Activated T-cell treated with anti-CD3 and anti-CD28 coated beads, Interleukin-2, amount 50 U/mL, for 48 hours (primary cell): Measurements from ENCODE around the gene TTLL12.
A peak's percentile ranks its signal among the peaks of the same experiment; 100 is the strongest.

Experiments
- DNase-seq, 2 experiments: peaks; one replicate each; pipeline ENCODE4 v3.0.0-alpha.2; 2020

TTLL12 gene

DNA sequence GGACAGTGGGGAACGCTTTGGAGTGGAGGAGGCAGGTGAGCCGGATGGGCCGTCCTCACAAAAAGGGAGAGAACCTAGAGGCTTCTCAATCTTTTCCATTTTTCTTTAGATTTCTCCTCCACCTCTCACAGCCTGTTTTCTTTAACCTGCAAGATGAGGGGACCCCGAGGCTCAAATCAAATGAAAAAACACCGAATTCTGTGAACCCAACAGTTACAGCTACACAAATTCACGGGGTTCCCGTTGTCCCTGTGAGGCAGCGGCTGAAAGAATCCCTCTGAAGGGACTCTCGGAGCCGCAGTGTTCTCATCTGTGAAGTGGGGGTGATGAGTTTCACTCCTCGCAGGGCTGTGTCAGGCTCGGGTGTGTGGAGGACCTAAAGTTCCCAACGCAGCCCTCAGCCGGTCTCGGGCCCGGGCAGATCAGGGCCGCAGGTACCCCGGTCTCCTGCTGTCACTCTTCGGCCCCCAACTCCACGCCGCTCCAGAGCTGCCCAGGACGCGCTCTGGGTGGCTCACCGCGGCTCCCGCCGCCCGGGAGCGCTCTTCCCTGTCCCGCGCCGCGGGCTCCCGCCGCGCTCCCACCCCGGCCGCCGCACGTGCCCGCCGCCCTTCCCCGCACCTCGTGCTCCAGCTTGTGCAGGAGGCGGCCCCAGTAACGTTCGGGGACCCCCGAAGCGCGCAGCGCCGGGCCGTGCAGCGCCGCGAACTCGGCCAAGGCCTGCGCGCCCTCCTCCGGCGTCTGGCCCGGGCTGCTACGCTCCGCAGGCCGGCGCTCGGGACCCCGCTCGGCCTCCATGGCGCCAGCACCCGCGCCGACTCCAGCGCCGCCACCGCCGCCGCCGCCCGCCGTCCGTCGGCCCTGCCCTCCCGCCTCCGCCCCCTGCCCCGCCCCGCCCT lies at the start of gene TTLL12:
Gene TTLL12, minus strand, starts transcription at position 863 of the 899 bp plus-strand sequence. Its CDS starts 65 bp downstream, at position 798.
- peak; percentile 57 to 66 for DNase-seq

DNA sequence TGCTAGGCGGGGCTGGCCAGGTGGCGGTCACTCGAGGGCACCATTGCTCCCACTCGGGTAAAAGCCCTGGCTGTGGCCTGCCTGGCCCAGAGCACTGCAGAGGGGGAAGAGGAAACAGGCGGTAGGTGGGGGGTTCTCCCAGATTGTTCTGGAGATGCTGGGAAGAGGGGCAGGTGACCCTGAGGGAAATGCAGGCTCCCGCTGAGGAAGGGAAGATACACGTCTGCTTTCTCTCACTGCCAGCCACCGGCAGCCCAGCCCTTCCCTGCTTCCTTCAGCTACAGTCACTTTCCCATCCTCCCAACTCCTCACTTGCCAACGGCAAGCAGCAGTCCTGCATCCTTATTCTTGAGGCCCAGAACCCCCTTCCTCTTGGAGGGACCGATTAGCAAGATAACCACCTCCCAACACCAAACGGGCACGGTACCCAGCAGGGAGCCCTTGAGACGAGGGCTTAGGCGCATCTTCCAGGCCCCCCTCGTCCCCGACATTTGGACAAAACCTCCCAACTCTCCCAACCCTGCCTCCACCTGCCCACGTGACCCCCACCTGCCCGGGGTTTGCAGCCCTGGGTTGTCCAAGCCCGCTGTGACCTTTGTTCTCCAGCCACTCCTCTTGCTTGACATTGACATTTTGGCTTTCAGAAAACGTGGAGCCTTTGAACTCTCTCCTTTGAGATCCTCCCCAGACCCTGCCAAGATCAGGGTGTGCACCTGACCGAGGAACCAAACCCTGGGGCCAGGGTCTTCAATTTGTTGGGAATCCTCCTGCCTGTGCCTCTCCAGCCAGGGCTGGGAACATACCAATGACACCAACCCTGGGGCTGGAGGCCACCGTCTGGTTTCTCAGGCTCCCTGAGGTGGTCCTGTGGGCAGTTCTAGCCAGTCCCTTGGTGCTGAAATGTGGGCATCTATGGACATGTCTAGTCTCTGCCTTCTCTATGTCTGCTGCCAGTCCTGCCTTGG lies 48.8 kb upstream of the TTLL12 start:
- DNase-seq = no peak

DNA sequence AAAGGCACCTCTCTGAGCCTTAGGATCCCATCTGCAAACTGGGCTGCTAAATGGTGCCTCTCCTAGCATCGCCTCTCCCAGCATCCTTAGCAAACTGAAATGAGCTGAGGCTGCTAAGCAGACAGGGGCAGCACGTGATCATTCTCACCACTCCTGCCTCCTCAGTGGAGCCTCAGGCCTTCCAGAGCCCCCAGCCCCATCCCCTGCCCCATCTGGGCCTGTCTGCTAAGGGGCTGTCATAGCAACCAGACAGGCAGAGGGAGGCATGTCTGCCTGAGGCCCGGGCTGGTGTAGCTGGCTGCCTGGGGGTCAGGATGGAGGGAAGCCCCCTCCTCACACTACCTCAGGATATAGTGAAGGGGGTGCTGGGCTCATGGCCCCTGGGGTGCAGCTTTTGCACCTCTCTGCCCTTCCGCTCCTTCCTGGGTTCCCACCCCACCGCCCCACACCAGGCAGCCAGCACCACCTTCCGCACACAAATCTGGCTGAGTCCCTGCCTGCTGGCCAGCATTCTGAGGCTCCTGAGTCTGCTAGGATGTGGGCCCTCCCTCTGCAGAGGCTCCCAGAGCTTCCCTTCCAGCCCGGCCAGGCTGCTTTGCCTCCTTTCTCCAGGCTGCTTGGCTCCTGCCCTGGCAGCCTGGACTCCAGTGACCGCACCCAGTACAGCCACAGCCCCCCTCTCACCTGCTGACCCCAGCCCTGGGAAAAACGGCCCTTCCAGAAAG lies 47.5 kb upstream of the TTLL12 start:
- DNase-seq = no peak

DNA sequence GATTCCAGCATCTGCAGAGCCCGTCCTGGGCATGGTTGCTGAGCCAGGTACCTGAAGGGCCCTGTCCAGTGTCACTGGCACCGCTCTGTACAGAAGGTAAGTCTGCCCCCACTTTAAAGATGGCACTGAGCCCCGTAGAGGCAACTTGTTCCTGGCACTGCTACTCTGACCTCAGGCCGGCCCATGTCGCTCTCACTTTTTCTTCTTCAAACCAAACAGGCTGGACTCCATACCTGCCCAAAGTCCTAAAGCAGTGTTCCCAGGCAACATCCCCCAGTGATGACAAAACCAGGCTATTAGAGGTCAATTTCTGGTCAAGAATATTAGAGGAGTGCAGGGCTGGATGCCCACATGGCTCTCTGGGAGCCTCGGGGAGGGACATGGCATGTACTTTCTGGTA lies 46.6 kb upstream of the TTLL12 start:
- no peak for DNase-seq

DNA sequence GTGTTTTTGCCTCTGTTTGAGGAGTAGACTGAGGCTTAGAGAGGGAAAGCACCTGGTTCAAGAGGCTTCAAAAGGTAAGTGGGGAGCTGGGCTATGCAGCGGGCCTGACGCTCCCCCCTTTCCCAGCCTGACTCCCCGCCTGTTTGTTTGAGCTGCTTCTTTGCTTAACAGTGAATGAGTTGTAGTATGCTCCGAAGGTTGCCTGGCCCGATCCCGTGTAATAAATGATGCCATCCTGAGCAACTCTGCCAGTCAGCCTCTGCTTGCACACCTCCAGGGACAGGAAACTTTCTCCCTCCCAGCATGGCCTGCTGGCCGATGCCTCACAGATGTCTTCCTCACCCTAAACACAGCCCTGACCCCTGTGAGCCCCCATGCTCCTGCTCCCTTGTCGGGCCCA lies 45.5 kb upstream of the TTLL12 start:
- DNase-seq = no peak

DNA sequence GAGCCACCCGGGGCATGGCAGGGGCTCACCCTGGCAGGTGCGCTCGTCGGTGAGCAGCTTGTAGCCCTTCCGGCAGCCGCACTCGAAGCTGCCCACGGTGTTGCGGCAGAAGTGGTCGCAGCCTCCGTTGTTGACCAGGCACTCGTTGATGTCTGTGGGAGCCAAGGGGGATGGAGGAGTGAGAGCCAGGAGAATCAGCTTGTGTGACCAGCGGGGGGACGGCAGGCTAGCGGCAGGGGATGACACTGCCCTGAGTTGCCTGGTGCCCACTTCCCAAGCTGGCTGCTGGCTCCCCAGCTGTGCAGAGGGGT lies 44.7 kb upstream of the TTLL12 start:
- no peak for DNase-seq

DNA sequence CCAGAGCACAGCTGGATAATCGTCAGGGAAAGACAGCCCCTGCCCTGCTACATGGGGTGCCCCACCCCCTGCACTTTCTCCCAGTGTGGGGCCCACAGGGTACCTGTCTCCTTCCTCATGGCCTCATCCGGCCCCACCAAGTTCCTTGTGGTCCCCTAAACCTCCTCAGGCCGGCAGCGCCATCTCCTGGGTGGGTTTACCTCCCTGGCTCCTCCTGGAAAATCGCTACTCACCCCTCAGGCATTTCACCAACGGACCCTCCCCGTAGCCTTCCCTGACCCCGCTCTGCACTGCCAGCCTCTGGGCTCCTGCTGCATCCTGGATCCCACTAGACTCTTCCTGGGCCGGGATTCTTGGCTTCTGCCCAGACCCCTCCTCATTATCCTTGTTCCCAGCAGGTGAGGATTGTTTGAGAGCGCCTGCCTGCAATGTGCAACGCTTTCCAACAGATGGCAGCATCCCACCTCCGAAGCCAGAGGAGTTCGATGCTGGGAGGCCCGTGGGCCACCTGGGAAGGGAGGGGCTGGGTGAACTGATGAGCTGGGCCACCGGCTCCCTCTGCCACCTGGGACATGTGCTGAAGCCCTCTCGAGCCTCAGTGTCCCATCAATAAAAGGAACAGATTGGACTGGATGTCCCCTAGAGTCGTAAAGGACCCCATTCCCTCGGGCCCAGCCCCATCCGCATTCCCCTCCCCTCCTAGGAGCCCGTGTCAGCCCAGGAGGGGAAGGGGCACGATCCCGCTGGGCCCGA lies 44.2 kb upstream of the TTLL12 start:
- DNase-seq = peak; percentile 81

DNA sequence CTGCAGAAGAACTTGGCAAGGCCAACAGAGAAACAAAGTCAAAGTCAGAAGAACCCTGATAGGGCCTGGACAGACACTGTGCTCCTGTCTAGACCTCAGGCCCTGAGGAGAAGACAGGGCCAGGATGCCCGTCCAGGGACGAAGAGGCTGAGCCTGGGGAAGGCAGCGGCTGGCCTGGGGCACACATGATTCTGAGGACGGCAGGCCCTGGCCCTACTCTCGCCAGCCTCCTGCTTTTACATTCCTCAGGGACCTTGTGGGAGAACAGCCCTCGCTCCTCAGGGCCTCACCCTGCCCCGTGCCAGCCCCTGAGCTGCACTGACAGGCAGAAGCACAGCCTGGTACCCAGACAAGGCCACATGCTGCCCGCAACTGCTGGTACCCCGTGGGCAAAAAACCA lies 43.6 kb upstream of the TTLL12 start:
- no peak for DNase-seq

DNA sequence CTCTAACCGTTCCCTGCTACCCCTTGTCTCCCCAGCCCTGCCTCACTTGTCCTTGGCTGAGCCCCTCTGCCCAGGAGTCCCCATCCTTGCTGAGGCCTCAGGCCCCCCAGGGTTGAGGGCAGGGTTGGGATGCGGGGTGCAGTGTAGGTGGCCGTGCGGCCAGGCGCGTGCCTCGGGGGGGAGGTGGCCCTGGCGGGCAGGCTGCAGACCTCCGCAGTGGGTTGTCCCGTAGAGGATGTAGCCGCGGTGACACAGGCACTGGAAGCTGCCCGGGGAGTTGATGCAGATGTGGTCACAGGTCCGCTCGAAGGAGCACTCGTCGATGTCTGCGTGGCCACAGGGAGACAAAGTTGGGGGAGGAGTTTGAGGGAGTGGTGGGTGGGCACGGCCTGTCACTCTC lies 41.9 kb upstream of the TTLL12 start:
- no peak for DNase-seq

DNA sequence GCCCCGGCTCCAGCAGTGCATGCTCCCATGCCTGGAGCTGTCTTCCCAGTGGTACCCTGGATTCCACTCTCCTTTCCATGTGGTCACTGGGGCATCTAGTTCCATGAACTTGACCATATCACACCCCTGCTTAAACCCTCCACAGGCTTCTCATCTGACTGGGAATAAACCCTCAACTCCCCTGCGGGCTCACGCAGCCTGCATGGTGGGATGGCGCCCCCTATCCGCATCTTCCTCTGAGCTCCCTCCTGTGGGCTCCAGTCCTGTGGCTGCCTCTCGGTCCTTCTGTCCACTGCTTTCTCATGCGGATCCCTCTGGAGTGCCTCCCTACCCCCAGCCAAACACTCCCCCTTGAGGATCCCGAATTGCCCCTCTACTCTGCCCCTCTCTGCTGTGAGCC lies 41.4 kb upstream of the TTLL12 start:
- peak; percentile 30 to 51 for DNase-seq

DNA sequence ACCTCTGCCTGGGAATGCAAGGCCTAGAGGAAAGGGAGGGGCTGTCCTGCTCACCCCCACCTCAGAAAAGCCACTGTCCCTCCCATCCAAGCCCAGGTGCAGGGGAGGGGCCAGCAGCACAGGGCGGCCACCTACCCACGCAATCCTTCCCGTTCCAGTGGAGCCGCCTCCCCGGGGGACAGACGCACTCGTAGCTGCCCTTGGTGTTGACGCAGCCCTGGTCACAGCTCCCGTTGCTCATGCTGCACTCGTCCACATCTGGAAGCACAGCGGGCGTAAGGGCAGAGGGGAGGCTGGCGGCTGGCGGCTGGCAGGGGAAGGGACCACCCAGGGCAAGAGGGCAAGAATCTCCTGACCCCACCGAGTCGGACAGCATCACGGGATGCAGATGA lies 40.3 kb upstream of the TTLL12 start:
- DNase-seq = no peak

DNA sequence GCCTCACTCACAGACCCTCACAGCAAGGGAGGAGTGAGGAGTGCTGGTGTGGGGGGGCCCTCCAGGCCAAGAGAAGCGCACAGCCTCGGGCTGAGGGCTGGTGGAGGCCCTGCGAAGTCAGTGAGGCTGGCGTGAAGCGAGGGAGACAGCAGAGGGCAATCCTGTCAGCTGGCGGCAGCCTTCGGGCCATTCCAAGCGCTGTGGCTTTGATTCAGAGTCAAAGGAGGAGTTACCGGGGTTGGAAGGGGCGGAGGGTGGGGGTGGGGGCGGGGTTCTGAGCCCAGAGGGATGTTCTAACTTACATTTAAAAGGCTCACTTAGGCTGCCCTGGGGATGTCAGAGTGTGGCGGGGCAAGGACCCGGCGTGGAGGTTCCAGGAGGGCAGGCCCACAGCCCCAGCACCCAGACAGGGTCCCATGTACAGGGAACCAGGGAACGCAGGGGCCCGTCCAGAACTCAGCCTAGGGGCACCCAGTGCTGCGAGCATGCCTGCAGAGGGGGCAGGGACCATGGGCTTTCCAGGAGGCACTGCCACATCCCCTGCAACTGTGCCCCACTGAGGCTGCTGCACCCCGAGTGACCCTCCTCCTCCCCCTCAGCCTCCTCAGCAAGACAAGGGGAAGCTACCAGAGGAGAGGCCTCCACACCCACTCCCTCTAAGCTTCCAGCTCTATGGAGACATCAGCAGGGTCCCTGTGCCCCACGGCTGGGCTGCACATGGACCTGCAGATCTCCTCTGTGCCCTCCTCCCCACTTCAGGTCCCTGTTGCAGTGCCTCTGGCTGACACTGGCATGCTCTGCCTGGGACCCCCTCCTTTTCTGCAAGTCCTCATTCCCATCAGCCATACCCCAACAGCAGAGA lies 39.7 kb upstream of the TTLL12 start:
- no peak for DNase-seq

DNA sequence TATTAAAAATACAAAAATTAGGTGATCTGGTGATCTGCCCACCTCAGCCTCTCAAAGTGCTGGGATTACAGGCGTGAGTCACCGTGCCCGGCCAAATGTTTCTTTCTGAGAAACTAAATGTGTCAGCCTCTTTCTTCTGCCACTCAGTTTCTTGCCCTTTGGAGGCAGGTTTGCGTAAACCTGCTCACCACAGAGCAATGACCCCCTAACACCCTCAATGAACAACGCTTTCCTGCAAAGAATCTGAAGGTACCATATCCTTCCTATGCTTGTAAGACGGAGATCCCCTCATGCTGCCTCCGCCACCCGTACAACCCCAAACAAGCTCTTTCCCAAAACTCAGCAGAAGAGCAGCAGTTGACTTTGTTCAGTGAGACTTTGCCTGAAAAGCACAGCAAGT lies 38.7 kb upstream of the TTLL12 start:
- DNase-seq = no peak

DNA sequence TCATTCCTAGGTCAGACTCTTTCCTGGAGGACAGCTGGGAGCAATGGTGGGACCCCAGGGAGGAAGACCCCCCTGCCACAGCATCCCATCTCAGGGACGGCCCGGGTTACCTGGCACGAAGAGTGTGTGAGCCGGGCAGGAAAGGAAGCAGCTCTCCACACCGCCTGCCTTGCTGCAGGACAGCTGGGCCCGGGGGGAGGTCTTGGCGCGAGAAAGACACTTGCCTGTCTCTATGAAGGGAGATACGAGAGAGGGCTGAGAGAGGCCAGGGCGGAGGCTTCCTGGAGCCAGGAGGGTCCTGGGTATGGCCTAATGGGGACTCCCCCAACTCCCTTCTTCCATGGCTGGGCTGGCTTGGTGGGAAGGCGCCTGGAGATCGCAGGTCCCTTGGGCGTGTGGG lies 36.1 kb upstream of the TTLL12 start:
- no peak for DNase-seq

DNA sequence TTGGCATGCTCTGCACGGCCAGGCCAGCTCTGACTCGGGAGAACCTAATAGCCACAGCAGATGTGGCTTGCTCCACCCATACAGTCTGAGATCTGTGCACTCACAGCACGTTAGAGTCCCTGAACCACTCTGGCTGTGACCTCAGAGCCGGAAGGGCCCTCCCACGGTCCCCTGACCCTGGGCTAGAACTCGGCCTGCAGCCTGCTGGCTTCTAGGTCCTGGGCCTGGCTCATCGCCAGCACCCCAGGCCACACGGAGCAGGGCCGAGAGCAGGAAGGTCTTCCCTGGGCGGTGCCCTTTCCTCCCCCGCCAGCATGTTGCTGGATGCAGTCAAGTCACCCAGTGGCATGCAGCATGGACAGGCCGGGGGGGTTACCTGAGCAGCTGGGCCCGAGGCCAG lies 35.3 kb upstream of the TTLL12 start:
- no peak for DNase-seq

DNA sequence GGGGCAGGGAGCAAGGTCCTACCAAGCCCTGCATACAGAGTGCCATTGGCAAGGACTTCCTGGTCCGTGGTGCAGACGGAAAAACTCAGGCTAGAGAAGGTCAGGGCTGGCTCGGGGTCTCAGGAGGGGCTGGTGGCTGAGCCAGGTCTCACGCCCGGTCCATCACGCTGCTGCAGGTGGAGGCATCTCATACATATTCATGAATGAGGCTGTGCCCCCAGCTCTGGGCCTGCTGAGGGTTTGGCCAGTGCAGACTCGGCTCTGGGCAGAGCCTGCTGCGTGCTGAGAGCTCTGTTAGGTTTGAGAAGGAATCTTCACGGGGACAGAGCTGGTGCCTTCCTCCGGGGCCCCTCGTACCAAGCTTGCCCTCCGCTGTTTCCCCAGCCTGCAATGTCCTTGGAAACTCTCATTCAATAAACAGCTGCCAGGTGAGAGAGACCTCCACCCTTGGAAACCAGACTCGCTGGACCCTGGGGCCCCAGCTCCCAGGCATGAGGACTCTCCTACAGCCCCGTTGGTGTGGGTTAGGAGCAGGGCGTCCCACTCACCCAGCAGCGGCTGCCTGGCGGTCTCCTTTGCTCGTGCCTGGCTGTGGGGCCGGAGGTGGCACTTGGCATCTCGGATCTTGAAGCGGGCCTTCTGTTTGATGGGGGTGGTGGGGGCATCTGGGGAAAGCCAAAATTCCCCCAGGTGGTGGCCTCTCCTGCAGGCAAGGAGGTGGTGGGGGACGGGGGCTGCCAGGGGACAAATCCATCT lies 33.9 kb upstream of the TTLL12 start:
- no peak for DNase-seq

DNA sequence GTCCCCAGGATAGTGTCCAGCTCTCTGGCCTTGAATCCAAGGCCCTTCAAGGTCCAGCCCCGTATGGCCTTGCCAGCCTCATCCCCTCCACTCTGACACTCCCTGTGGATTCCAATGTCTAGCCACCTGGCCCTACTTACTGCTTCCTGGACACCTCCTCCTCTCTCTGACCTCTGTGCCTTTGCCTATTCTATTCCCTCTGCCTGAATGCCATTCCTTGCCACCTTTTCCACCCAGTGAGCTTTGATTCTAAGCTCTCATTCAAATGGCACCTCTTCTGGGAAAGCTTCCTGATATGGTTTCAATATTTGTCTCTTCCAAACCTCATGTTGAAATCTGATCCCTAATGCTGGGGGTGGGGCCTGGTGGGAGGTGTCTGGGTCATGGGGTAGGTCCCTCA lies 31.9 kb upstream of the TTLL12 start:
- no peak for DNase-seq

DNA sequence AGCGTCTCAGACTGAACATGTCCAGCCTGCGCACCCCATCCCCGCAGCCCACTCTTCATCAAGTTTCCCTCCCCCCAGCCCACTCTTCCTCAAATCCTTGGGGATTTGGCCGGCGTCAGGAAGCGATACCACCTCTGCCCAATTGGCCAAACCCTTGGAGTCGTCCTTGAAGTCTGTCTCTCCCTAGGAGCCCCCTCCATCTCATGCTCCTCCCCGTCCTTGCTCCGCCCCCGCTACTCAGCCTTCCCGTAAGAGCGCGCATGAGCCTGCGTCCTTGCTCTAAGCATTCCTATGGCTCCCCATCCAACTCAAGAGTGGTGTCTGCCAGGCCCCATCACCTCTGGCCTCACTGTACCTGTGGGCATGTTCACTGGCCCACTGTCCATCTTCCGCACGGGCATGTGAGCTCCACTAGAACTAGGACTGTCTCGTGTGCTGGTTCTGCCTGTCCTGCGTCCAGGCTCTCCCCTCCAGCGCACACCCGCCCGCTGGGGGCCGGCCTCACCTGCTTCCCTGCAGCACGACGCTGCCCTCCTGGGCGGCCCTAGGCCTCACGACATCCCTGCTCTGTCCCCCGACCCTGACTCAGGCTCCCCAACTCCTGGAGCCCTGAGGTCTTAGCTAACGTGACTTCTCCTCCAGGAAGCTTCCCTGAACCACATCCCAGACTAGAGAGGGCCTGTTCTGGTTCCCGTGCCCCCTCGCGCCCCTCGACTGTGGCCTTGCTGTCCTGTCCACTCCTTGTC lies 30.5 kb upstream of the TTLL12 start:
- no peak for DNase-seq

DNA sequence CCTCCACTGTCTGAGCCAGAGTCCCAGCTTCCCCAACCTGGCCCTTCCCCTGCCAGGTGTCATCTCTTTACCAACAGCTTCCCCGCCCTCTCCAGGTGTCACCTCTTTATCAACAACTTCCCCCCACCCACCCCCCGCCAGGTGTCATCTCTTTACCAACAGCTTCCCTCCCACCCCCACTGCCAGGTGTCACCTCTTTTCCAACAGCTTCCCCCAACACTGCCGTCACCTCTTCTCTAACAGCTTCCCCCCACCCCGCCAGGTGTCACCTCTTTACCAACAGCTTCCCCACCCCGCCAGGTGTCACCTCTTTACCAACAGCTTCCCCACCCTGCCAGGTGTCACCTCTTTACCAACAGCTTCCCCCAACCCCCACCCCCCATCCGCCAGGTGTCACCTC lies 29.8 kb upstream of the TTLL12 start:
- DNase-seq = no peak

DNA sequence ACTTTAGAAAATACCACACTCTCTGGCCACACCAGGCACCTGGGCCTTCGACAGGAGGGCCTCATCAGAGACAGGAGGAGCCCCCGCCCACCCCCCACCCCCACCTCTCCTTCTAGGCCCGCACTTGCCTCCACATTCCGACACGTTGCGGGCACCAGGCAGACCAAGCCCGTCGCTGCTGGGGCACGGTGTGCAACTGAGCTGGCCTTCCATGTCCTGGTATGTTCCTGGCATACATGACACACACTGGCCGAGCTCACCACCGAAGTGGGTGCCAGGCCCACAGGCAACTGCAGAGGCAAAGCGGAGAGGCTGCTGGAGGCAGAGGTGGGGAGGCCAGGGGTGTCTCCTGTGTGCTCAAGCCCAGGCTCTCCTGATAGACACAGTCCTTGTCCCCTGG lies 27.0 kb upstream of the TTLL12 start:
- no peak for DNase-seq
